BLaER1 treated with 17β-estradiol and CSF1 and Interleukin-3, amounts not matched to agents 10 nM and 100 nM (cell line): ENCODE data around the gene TAS2R43.
"Not testable (repeated sequence)": the region's sequence is repeated elsewhere in the genome, so short reads cannot be mapped to it uniquely, and the experiment has no call there.

Source experiments
- H3K27ac ChIP-seq, 11 experiments: shearing (Covaris generic); formaldehyde crosslinking; 2 replicates each; pipeline ENCODE4 v1.8.1; 2022
- H3K27me3 ChIP-seq, 11 experiments: shearing (Covaris generic); formaldehyde crosslinking; 2 replicates each; pipeline ENCODE4 v1.8.1; 2022
- H3K36me3 ChIP-seq, 11 experiments: shearing (Covaris generic); formaldehyde crosslinking; 2 replicates each; pipeline ENCODE4 v1.8.1; 2022
- H3K4me1 ChIP-seq, 10 experiments: shearing (Covaris generic); formaldehyde crosslinking; 2 replicates each; pipeline ENCODE4 v1.8.1; 2022
- H3K4me2 ChIP-seq, 11 experiments: shearing (Covaris generic); formaldehyde crosslinking; 2 replicates each; pipeline ENCODE4 v1.8.1; 2022
- H3K4me3 ChIP-seq, 10 experiments: shearing (Covaris generic); formaldehyde crosslinking; 2 replicates each; pipeline ENCODE4 v1.8.1; 2022
- H3K9ac ChIP-seq, 11 experiments: shearing (Covaris generic); formaldehyde crosslinking; 2 replicates each; pipeline ENCODE4 v1.8.1; 2022
- H3K9me3 ChIP-seq, 11 experiments: shearing (Covaris generic); formaldehyde crosslinking; replicated peaks in 1 of 11; 2 replicates each; pipeline ENCODE4 v1.8.1; 2022
- H4K20me1 ChIP-seq, 11 experiments: shearing (Covaris generic); formaldehyde crosslinking; 2 replicates each; pipeline ENCODE4 v1.8.1; 2022
- Cebpa-rat ChIP-seq, 11 experiments: shearing (Covaris generic); IDR thresholded peaks; 2 replicates each; pipeline ENCODE4 v1.8.1; 2022

Gene TAS2R43

DNA sequence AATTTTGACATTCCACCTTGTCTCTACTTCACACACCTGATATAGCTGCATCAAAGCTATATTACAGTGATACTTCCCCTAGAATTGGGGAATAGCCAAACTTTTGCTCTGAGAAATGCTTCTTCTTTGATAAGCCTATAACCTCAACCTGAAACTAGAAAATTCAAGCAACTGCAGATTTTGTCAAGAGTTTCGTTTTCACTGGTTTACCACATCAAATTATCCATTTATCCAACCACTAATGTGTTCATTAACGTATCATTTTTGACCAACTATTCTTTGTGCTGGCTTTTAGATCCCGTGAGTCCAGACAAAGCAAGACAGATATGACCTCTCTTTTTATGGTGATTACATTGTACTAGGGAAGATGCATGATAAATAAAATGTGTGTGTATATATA is 16.5 kb downstream of the TAS2R43 start:
- H3K4me2 ChIP-seq: no peak overlapping the region
- H3K4me3 ChIP-seq: no peak overlapping the region
- H3K9ac ChIP-seq: no peak overlapping the region
- peaks cover 0 to 6% (median 0%) of the 10 kb centered on the region in 11 experiments; a peak in 2 of 22 replicates for H3K36me3 ChIP-seq
- H3K27ac ChIP-seq: no peak overlapping the region
- peaks cover 0 to 6% (median 0%) of the 10 kb centered on the region in 10 experiments; a peak in 1 of 20 replicates for H3K4me1 ChIP-seq
- no peaks in the 10 kb centered on the region for H4K20me1 ChIP-seq
- peaks cover 0 to 2% (median 0%) of the 10 kb centered on the region in 11 experiments; a peak in 6 of 22 replicates for H3K9me3 ChIP-seq
- no peak for TF ChIP-seq Cebpa-rat (IDR thresholded peaks at IDR 0.05)
- H3K27me3 ChIP-seq: no peaks in the 10 kb centered on the region

GRCh38 chr12:11071414-11071813 is 20.7 kb downstream of the TAS2R43 start:
- Histone ChIP-seq H3K27ac (no peak overlapping the region), H3K36me3 (peaks cover 0 to 12% (median 3%) of the 10 kb centered on the region in 11 experiments; a peak in 5 of 22 replicates), H3K4me3 (no peak overlapping the region), H3K4me1 (peaks cover 0 to 6% (median 0%) of the 10 kb centered on the region in 10 experiments; a peak in 1 of 20 replicates), H3K9ac (no peak overlapping the region), H4K20me1 (no peaks in the 10 kb centered on the region), H3K9me3 (no peaks in the 10 kb centered on the region), H3K27me3 (no peaks in the 10 kb centered on the region), H3K4me2 (no peak overlapping the region)
- no peak for TF ChIP-seq Cebpa-rat (IDR thresholded peaks at IDR 0.05)

DNA sequence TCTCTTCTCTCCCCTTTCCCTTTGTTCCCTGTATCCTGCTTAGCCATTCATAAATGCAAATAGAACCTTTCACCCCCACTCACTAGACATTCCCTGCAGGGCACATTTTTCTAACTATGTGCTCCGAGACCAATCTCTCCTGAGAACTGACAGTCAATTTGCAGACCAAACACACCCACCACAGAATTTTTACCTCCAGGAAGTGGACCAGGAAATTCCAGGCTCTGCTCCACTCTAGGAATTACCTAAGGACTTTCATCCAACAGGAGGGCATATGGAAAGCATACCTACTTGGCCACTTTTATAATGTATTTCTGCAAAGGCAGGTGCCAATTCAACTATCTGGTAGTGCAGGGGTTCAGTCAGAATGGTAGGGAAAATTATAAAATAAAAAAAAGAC is 21.1 kb downstream of the TAS2R43 start:
- no peak overlapping the region for H3K4me3 ChIP-seq
- H3K4me2 ChIP-seq: no peak overlapping the region
- H3K27me3 ChIP-seq: no peaks in the 10 kb centered on the region
- no peak for TF ChIP-seq Cebpa-rat (IDR thresholded peaks at IDR 0.05)
- no peaks in the 10 kb centered on the region for H4K20me1 ChIP-seq
- H3K36me3 ChIP-seq: peaks cover 0 to 12% (median 3%) of the 10 kb centered on the region in 11 experiments; a peak in 5 of 22 replicates
- H3K4me1 ChIP-seq: peaks cover 0 to 6% (median 0%) of the 10 kb centered on the region in 10 experiments; a peak in 1 of 20 replicates
- no peak overlapping the region for H3K27ac ChIP-seq
- H3K9me3 ChIP-seq: no peaks in the 10 kb centered on the region
- no peak overlapping the region for H3K9ac ChIP-seq

- TF ChIP-seq Cebpa-rat (IDR thresholded peaks at IDR 0.05): no peak
- H3K9me3 ChIP-seq: no peaks in the 10 kb centered on the region
- H4K20me1 ChIP-seq: no peaks in the 10 kb centered on the region
- no peaks in the 10 kb centered on the region for H3K27me3 ChIP-seq
- H3K4me1 ChIP-seq: peaks cover 0 to 6% (median 0%) of the 10 kb centered on the region in 10 experiments; a peak in 1 of 20 replicates
- no peak overlapping the region for H3K4me2 ChIP-seq
- H3K4me3 ChIP-seq: no peak overlapping the region
- no peak overlapping the region for H3K27ac ChIP-seq
- H3K36me3 ChIP-seq: peaks cover 0 to 12% (median 3%) of the 10 kb centered on the region in 11 experiments; a peak in 7 of 22 replicates
- no peak overlapping the region for H3K9ac ChIP-seq
Measured at GRCh38 chr12:11069854-11070365, 22.2 kb downstream of the TAS2R43 start.

- H3K27me3 ChIP-seq: no peaks in the 10 kb centered on the region
- H3K9me3 ChIP-seq: no peaks in the 10 kb centered on the region
- no peak overlapping the region for H3K27ac ChIP-seq
- no peak overlapping the region for H3K4me2 ChIP-seq
- no peak for TF ChIP-seq Cebpa-rat (IDR thresholded peaks at IDR 0.05)
- no peak overlapping the region for H3K4me3 ChIP-seq
- H3K9ac ChIP-seq: no peak overlapping the region
- no peaks in the 10 kb centered on the region; a peak in 3 of 22 replicates for H4K20me1 ChIP-seq
- peaks cover 0 to 16% (median 3%) of the 10 kb centered on the region in 11 experiments; a peak in 7 of 22 replicates for H3K36me3 ChIP-seq
- no peaks in the 10 kb centered on the region for H3K4me1 ChIP-seq
Measured at GRCh38 chr12:11067514-11067913, 24.6 kb downstream of the TAS2R43 start.

- H3K9me3 ChIP-seq, H3K4me3 ChIP-seq, H3K27ac ChIP-seq, H3K27me3 ChIP-seq, H3K4me1 ChIP-seq, H3K4me2 ChIP-seq, H3K9ac ChIP-seq: not testable (repeated sequence)
- Histone ChIP-seq H3K36me3 (peaks cover 0 to 17% (median 0%) of the 10 kb centered on the region in 11 experiments; a peak in 7 of 22 replicates), H4K20me1 (peaks cover 0 to 17% (median 0%) of the 10 kb centered on the region in 11 experiments; a peak in 5 of 22 replicates)
Measured at GRCh38 chr12:11062194-11062593, 29.9 kb downstream of the TAS2R43 start, which contains the start of gene TAS2R46. TAS2R46 (minus strand) TSS chr12:11062294; CDS start chr12:11062294, 0 bp downstream.

- TF ChIP-seq Cebpa-rat (IDR thresholded peaks at IDR 0.05): no peak
- Histone ChIP-seq H3K36me3 (peaks cover 0 to 20% (median 2%) of the 10 kb centered on the region in 11 experiments; a peak in 9 of 22 replicates), H3K27me3 (no peaks in the 10 kb centered on the region), H4K20me1 (peaks cover 0 to 17% (median 0%) of the 10 kb centered on the region in 11 experiments; a peak in 5 of 22 replicates), H3K4me1 (no peaks in the 10 kb centered on the region), H3K27ac (no peak overlapping the region), H3K4me3 (no peak overlapping the region), H3K9ac (no peak overlapping the region), H3K4me2 (no peak overlapping the region), H3K9me3 (peaks cover 0 to 9% (median 0%) of the 10 kb centered on the region in 11 experiments; a peak in 4 of 22 replicates)
Measured at GRCh38 chr12:11059784-11060183, 32.3 kb downstream of the TAS2R43 start.

GRCh38 chr12:11059041-11059440 is 33.1 kb downstream of the TAS2R43 start:
- no peak overlapping the region for H3K9ac ChIP-seq
- H3K4me1 ChIP-seq: no peaks in the 10 kb centered on the region
- H3K27me3 ChIP-seq: no peaks in the 10 kb centered on the region
- H3K4me2 ChIP-seq: no peak overlapping the region
- H4K20me1 ChIP-seq: peaks cover 0 to 17% (median 0%) of the 10 kb centered on the region in 11 experiments; a peak in 4 of 22 replicates
- no peak overlapping the region for H3K27ac ChIP-seq
- H3K4me3 ChIP-seq: no peak overlapping the region
- H3K36me3 ChIP-seq: peaks cover 0 to 18% (median under 1%) of the 10 kb centered on the region in 11 experiments; a peak in 8 of 22 replicates
- H3K9me3 ChIP-seq: peaks cover 0 to 9% (median 2%) of the 10 kb centered on the region in 11 experiments; a peak in 11 of 22 replicates
- TF ChIP-seq Cebpa-rat (IDR thresholded peaks at IDR 0.05): no peak

DNA sequence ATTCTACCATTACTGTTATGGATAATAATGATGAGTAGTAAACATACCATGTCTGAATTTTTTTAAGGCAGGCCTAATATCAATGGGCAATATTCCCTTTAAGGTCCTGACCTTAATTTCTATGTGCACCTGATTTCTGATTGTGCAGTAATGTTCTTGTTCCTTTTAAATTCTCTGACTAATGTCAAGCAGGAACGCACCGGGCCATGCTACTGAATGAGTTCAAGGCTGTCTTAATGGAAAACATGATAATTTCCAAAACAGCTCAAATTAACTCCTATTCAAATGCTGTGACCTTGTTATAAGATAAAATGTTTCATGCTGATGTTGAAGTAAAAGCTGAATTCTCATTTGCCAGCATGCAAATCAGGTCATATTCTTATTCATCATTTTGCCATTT is 36.8 kb downstream of the TAS2R43 start:
- Histone ChIP-seq H3K9me3 (peaks cover 23 to 46% (median 36%) of the 10 kb centered on the region in 11 experiments), H3K4me1 (no peaks in the 10 kb centered on the region), H3K4me3 (no peak overlapping the region), H3K9ac (no peak overlapping the region), H3K27me3 (no peaks in the 10 kb centered on the region), H3K27ac (no peak overlapping the region), H3K36me3 (peaks cover 7 to 40% (median 16%) of the 10 kb centered on the region in 11 experiments), H3K4me2 (no peak overlapping the region), H4K20me1 (peaks cover 0 to 9% (median 0%) of the 10 kb centered on the region in 11 experiments; a peak in 4 of 22 replicates)
- TF ChIP-seq Cebpa-rat (IDR thresholded peaks at IDR 0.05): no peak

- not testable (repeated sequence) for H3K4me3 ChIP-seq, H3K4me1 ChIP-seq, H3K27ac ChIP-seq, H3K4me2 ChIP-seq, H3K9ac ChIP-seq, H3K27me3 ChIP-seq, H4K20me1 ChIP-seq
- Histone ChIP-seq H3K36me3 (peaks cover 31 to 65% (median 39%) of the 10 kb centered on the region in 11 experiments), H3K9me3 (peaks cover 30 to 48% (median 44%) of the 10 kb centered on the region in 11 experiments)
Measured at GRCh38 chr12:11049806-11050531, 42.1 kb downstream of the TAS2R43 start.

GRCh38 chr12:11041366-11041765 is 50.7 kb downstream of the TAS2R43 start:
- Histone ChIP-seq H3K9me3 (peaks cover 0 to 18% (median 4%) of the 10 kb centered on the region in 11 experiments; a peak in 6 of 22 replicates), H3K36me3 (peaks cover 23 to 59% (median 38%) of the 10 kb centered on the region in 11 experiments; a peak in 20 of 22 replicates)
- H3K9ac ChIP-seq, H3K4me3 ChIP-seq, H4K20me1 ChIP-seq, H3K27ac ChIP-seq, H3K4me2 ChIP-seq, H3K4me1 ChIP-seq, H3K27me3 ChIP-seq: not testable (repeated sequence)
